Measurements from ENCODE around the gene PAQR7. TPM values are rescaled to one million over a fixed set of nuclear protein-coding genes. Genes with fewer than 3 reads are reported as not detected.

Gene PAQR7
- total RNA-seq, 2 donors from 2014 or later: 3.2 to 3.3 TPM

Small RNA genes within 50 kb of the gene (microRNA-seq; reads per million reads assigned to microRNA genes)
- gene MIR3917: 0 reads per million in 2 donors

Other genes starting within 250 kb of the PAQR7 start
- gene SELENON, start 75.5 kb downstream of the PAQR7 start, total RNA-seq: 10 to 100 TPM; 43.9 to 50.7 TPM
- gene MTFR1L, start 55.8 kb downstream of the PAQR7 start, total RNA-seq: 100 to 1,000 TPM; 126 to 139 TPM
- under 1 TPM in 1 of 2 donors, not detected in 1; 0.53 TPM for gene AUNIP, start 16.3 kb downstream of the PAQR7 start, total RNA-seq
- 10 to 100 TPM; 13.9 to 27.4 TPM for gene STMN1, start 30.7 kb upstream of the PAQR7 start, total RNA-seq
- 1 to 10 TPM; 5.5 to 6.8 TPM for gene PAFAH2, start 122.4 kb upstream of the PAQR7 start, total RNA-seq
- gene EXTL1, start 146.1 kb upstream of the PAQR7 start, total RNA-seq: 1 to 10 TPM; 1.3 to 3.2 TPM
- 1 to 10 TPM in 1 of 2 donors, under 1 TPM in 1; 0.32 to 1.0 TPM for gene SLC30A2, start 170.4 kb upstream of the PAQR7 start, total RNA-seq
- 100 to 1,000 TPM; 101 to 219 TPM for gene TRIM63, start 191.9 kb upstream of the PAQR7 start, total RNA-seq
- gene PDIK1L, start 236.1 kb upstream of the PAQR7 start, total RNA-seq: 1 to 10 TPM; 3.3 to 4.7 TPM

All from left cardiac atrium (tissue), 2 donors.